HepG2 (cell line): Measurements from ENCODE around the gene BAIAP2L2. TPM values are rescaled to one million over a fixed set of nuclear protein-coding genes. Genes with fewer than 3 reads are reported as not detected.

Experiments
- ATAC-seq: fragments of 200-7000 bp; cut with Tn5 transposase; 3 replicates; pipeline ENCODE4 v1.9.1; 2020; ENCODE audit warnings: mild to moderate bottlenecking, moderate library complexity
- BruUV-seq: library from RNA; stranded (reverse); fragments of 400-500 nt; replicated peaks from 2 replicates; lab custom pipeline; 2021; lab: Mats Ljungman, UMichigan
- CTCF ChIA-PET: fragments of 300-600 bp; formaldehyde crosslinking; extraction: SDS; loops from one replicate; lab custom pipeline; 2021; ENCODE audit warnings: low total read pairs, inconsistent platforms, low intra/inter-chr PET ratio; lab: Yijun Ruan, JAX
- POLR2A ChIA-PET: fragments of 350-600 bp; sonication (Branson Sonifier 250); formaldehyde crosslinking; loops from one replicate; lab custom pipeline; 2020; ENCODE audit warnings: antibody characterized with exemption, inconsistent platforms; lab: Yijun Ruan, JAX
- DNase-seq: peaks from one replicate; pipeline ENCODE4 v3.0.0-alpha.2; 2015; ENCODE audit warnings: low spot score
- FAIRE-seq: peaks from 3 replicates; lab custom pipeline; 2011; peaks lifted over from hg19 to GRCh38; lab: Jason Lieb, UNC
- H2AFZ ChIP-seq: one replicate; pipeline ENCODE4 v1.6.1; 2011; ENCODE audit warnings: low read length, inconsistent platforms
- H3K27ac ChIP-seq: fragments of 300-600 bp; 3 replicates; pipeline ENCODE4 v1.8.0; 2011; ENCODE audit warnings: mixed run types, mild to moderate bottlenecking, mixed read lengths, low read length, inconsistent platforms; ENCODE audit not compliant: insufficient read depth; ENCODE audit errors: extremely low read length
- H3K27me3 ChIP-seq, 2 experiments: fragments of 200-600 bp in 1 of 2; 2 replicates in 1 of 2; 3 replicates in 1 of 2; pipeline versions ENCODE4 v1.6.0 to v1.8.0; 2011; ENCODE audit warnings: low read length in 2 of 2, mild to moderate bottlenecking in 2 of 2, moderate library complexity in 2 of 2, inconsistent platforms in 1 of 2; ENCODE audit not compliant: insufficient read depth in 2 of 2, control insufficient read depth in 1 of 2
- H3K36me3 ChIP-seq, 2 experiments: fragments of 200-600 bp in 1 of 2; replicated peaks in 1 of 2; 2 replicates in 1 of 2; 3 replicates in 1 of 2; pipeline versions ENCODE4 v1.5.1 to v1.8.0; 2011; ENCODE audit warnings: low read length in 2 of 2, inconsistent platforms in 1 of 2; ENCODE audit not compliant: insufficient read depth in 2 of 2, control insufficient read depth in 1 of 2
- H3K4me1 ChIP-seq: 2 replicates; pipeline ENCODE4 v1.5.1; 2012; ENCODE audit warnings: low read length, inconsistent platforms; ENCODE audit not compliant: insufficient read depth
- H3K4me2 ChIP-seq: 2 replicates; pipeline ENCODE4 v1.6.0; 2011; ENCODE audit warnings: low read depth, low read length, inconsistent platforms
- H3K4me3 ChIP-seq, 3 experiments: fragments of 200-600 bp in 1 of 3; sonication (generic), shearing (Covaris generic) in 1 of 3; replicated peaks in 1 of 3; 2 replicates each; pipeline ENCODE4 v1.5.1; 2011 to 2016; ENCODE audit warnings: low read length in 3 of 3, inconsistent platforms in 2 of 3, low read depth in 2 of 3, mild to moderate bottlenecking in 2 of 3, control low read depth in 1 of 3, mixed read lengths in 1 of 3; ENCODE audit not compliant: insufficient read depth in 1 of 3
- H3K79me2 ChIP-seq: one replicate; pipeline ENCODE4 v1.6.1; 2011; ENCODE audit warnings: low read length, inconsistent platforms; ENCODE audit not compliant: insufficient read depth
- H3K9ac ChIP-seq: 2 replicates; pipeline ENCODE4 v1.6.0; 2011; ENCODE audit warnings: mild to moderate bottlenecking, low read depth, low read length, inconsistent platforms; ENCODE audit not compliant: insufficient read depth
- H3K9me3 ChIP-seq: 2 replicates; pipeline ENCODE4 v1.5.1; 2012; ENCODE audit warnings: mild to moderate bottlenecking, low read length
- H4K20me1 ChIP-seq: 2 replicates; pipeline ENCODE4 v1.6.0; 2011; ENCODE audit warnings: inconsistent platforms, mild to moderate bottlenecking, low read length, moderate library complexity; ENCODE audit not compliant: insufficient read depth
- AGO2 ChIP-seq: fragments of 200-400 bp; formaldehyde crosslinking; optimal IDR thresholded peaks from 2 replicates; pipeline ENCODE3; 2017; ENCODE audit warnings: mild to moderate bottlenecking, low read depth, low read length, moderate library complexity
- HOXA3 ChIP-seq: sonication (generic); formaldehyde crosslinking; IDR thresholded peaks from 2 replicates; pipeline ENCODE4 v1.5.0; 2020; ENCODE audit warnings: missing genetic modification reagents
- ZNF567 ChIP-seq: sonication (generic); formaldehyde crosslinking; IDR thresholded peaks from 2 replicates; pipeline ENCODE4 v1.8.1; 2023; ENCODE audit warnings: mild to moderate bottlenecking, missing genetic modification reagents, borderline replicate concordance
- WGBS: methylation state at CpG from one replicate; pipeline ENCODE4 v1.1.6; 2017; ENCODE audit warnings: low lambda C conversion rate; 5-methylcytosine and 5-hydroxymethylcytosine counted together
- in situ Hi-C: cut with HindIII; loops from 2 replicates; pipeline ENCODE4 v1.10.0; 2017; ENCODE audit warnings: low pct_unique_long_range_greater_than_20kb; ENCODE audit not compliant: extremely low pct_ligation_motif_present
- intact Hi-C: fragments of 100-400 bp; cut with micrococcal nuclease; formaldehyde crosslinking; loops from one replicate; pipeline ENCODE4 v1.10.0; 2022; ENCODE audit not compliant: unreplicated experiment
- polyA plus RNA-seq, 8 experiments: library from polyadenylated mRNA; depleted of rRNA in 3 of 8; stranded (reverse) in 7 of 8; unstranded in 1 of 8; fragments of >200 nt; fragmentation: Illumina TruSeq in 4 of 8; extraction: Trizol in 4 of 8; gene quantifications; 2 replicates each; pipeline versions ENCODE4 v1.2.1 to v1.2.3, GENCODE V29; 2011 to 2016; ENCODE audit warnings: low read depth in 4 of 8, missing spikeins in 1 of 8, mixed read lengths in 1 of 8; ENCODE audit not compliant: insufficient read depth in 1 of 8
- total RNA-seq, 5 experiments: library from RNA; depleted of rRNA; stranded (reverse); fragments of >200 nt; fragmentation: Illumina TruSeq; extraction: Trizol; gene quantifications; 2 replicates each; pipeline ENCODE4 v1.2.3, GENCODE V29; 2016; ENCODE audit warnings: low read depth in 1 of 5
- TF ChIP-seq, protein P1 (sequence below): IDR thresholded peaks from 2 replicates; pipeline ENCODE4 v1.6.1; 2012; ENCODE audit warnings: low read depth, low read length, improper control_type of control experiment

Gene BAIAP2L2
- total and polyA plus RNA-seq, 2 of the 13 experiments (the other 11 are each of a cell fraction or from before 2014, with no cell fraction given), result 4.4 to 7.5 TPM

DNA sequence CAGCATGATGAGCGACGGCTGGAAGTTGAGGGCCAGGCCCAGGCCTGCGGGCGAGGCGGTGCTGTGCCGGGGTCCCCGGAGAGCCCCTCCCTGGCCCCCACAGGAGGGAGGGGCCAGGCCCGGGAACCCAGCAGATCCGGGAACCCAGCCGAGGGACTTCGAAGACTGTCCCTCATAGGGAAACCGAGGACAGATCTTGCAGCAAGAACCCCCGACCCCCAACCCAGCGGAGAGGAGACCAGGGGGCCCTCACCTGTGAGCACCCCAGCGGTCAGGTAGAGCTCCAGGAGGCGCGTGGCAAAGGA, 28.9 kb downstream of the BAIAP2L2 start (continued):
- TF ChIP-seq, protein P1, sequence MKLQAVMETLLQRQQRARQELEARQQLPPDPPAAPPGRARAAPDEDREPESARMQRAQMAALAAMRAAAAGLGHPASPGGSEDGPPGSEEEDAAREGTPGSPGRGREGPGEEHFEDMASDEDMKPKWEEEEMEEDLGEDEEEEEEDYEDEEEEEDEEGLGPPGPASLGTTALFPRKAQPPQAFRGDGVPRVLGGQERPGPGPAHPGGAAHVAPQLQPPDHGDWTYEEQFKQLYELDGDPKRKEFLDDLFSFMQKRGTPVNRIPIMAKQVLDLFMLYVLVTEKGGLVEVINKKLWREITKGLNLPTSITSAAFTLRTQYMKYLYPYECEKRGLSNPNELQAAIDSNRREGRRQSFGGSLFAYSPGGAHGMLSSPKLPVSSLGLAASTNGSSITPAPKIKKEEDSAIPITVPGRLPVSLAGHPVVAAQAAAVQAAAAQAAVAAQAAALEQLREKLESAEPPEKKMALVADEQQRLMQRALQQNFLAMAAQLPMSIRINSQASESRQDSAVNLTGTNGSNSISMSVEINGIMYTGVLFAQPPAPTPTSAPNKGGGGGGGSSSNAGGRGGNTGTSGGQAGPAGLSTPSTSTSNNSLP, result no peak

DNA sequence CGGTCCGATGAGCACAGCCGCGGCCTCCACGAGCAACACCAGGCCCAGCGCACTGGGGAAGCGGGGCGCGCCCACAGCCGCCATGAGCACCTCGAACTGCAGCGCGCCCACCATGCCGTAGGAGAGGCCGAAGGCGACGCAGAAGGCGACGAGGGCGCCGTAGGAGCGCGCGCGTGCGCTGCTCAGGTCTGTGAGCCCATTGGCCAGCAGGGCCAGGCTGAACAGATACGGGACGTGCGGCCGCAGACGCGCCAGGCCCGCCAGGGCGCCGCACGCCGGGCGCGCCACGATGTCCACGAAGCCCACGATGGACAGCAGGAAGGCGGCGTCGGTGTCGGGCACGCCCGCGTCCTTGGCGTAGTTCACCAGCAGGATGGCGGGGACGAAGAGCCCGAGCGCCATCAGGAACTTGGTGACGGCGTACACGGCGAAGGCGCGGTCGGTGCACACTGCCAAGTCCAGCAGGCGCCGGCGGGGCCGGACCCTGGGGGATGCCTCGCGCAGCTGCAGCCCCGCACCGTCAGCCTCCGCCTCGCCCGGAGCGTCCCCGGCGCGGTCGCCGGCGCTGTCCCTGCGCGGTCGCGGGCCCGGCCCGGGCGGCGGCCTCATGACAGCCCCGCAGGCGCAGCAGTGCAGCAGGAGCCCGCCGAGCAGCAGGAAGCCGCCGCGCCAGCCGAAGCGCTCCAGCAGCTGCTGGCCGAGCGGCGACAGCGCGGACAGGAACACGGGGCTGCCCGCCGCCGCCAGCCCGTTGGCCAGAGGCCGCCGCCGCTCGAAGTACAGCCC, 29.4 kb downstream of the BAIAP2L2 start:
- WGBS, result 97% methylated on average over 74 of the region's 110 CpGs
- CTCF ChIA-PET, result no interaction called here
- H3K9me3 ChIP-seq, result no peaks in the 10 kb centered on the region
- no peak overlapping the region for H3K9ac ChIP-seq
- no peaks in the 10 kb centered on the region for H3K27me3 ChIP-seq
- intact Hi-C loops, result no loop called here
- in situ Hi-C loops, result no loop called here
- no peak overlapping the region for H3K4me2 ChIP-seq
- no peaks in the 10 kb centered on the region for H3K79me2 ChIP-seq
- POLR2A ChIA-PET, result no interaction called here
- TF ChIP-seq HOXA3 (CRISPR knock-in tag), result peak; percentile 34; the same call in 1 of the 2 replicates
- TF ChIP-seq ZNF567 (CRISPR knock-in tag), result no peak
- TF ChIP-seq AGO2, result peak; percentile 39
- no peak for DNase-seq
- no peaks in the 10 kb centered on the region for H3K4me1 ChIP-seq
- H3K27ac ChIP-seq, result no peak overlapping the region
- BruUV-seq, result no TSS peak
- no peaks in the 10 kb centered on the region for H4K20me1 ChIP-seq
- no peak for FAIRE-seq
- no peak overlapping the region for H2AFZ ChIP-seq
- no peak for ATAC-seq
- H3K36me3 ChIP-seq, result peaks cover 5 to 6% of the 10 kb centered on the region in 2 experiments; a peak in 3 of 5 replicates
- no peak overlapping the region for H3K4me3 ChIP-seq
